ENCODE results near the gene KCTD15. TPM values are rescaled to one million over a fixed set of nuclear protein-coding genes. Genes with fewer than 3 reads are reported as not detected.

KCTD15 gene
- total and polyA plus RNA-seq, 2 donors: 3.4 to 6.2 TPM

GRCh38 chr19:33752945-33753344 lies 43.7 kb upstream of the KCTD15 start:
- no peak for DNase-seq (ENCODE audit: low read depth in 6 of 9, low spot score in 9 of 9)
- Histone ChIP-seq H3K27ac (ENCODE audit: low read depth in 1 of 2, low read length in 1 of 2) (no peak overlapping the region), H3K4me1 (ENCODE audit: control insufficient read depth in 2 of 2, insufficient read depth in 2 of 2, low read length in 2 of 2) (no peaks in the 10 kb centered on the region), H3K4me3 (ENCODE audit: low read length in 2 of 2) (no peak overlapping the region), H3K27me3 (ENCODE audit: control insufficient read depth in 2 of 2, insufficient read depth in 1 of 2, low read length in 1 of 2) (no peaks in the 10 kb centered on the region), H3K36me3 (ENCODE audit: control insufficient read depth in 2 of 2, insufficient read depth in 2 of 2, low read length in 1 of 2) (no peaks in the 10 kb centered on the region), H3K9me3 (ENCODE audit: control insufficient read depth in 2 of 2, insufficient read depth in 1 of 2, low read length in 1 of 2) (no peaks in the 10 kb centered on the region)
- 89% methylated on average over 6 of the region's 6 CpGs for WGBS

- H3K27me3 ChIP-seq (ENCODE audit: control insufficient read depth in 2 of 2, insufficient read depth in 1 of 2, low read length in 1 of 2): no peaks in the 10 kb centered on the region
- DNase-seq (ENCODE audit: low read depth in 6 of 9, low spot score in 9 of 9): no peak
- H3K4me3 ChIP-seq (ENCODE audit: low read length in 2 of 2): no peak overlapping the region
- 83% methylated on average over 7 of the region's 7 CpGs for WGBS
- H3K4me1 ChIP-seq (ENCODE audit: control insufficient read depth in 2 of 2, insufficient read depth in 2 of 2, low read length in 2 of 2): no peaks in the 10 kb centered on the region
- no peak overlapping the region for H3K27ac ChIP-seq (ENCODE audit: low read depth in 1 of 2, low read length in 1 of 2)
- no peaks in the 10 kb centered on the region for H3K36me3 ChIP-seq (ENCODE audit: control insufficient read depth in 2 of 2, insufficient read depth in 2 of 2, low read length in 1 of 2)
- no peaks in the 10 kb centered on the region for H3K9me3 ChIP-seq (ENCODE audit: control insufficient read depth in 2 of 2, insufficient read depth in 1 of 2, low read length in 1 of 2)
Measured at GRCh38 chr19:33754361-33754760, 42.3 kb upstream of the KCTD15 start.

- Histone ChIP-seq H3K27ac (ENCODE audit: low read depth in 1 of 2, low read length in 1 of 2) (no peak overlapping the region), H3K9me3 (ENCODE audit: control insufficient read depth in 2 of 2, insufficient read depth in 1 of 2, low read length in 1 of 2) (no peaks in the 10 kb centered on the region), H3K36me3 (ENCODE audit: control insufficient read depth in 2 of 2, insufficient read depth in 2 of 2, low read length in 1 of 2) (no peaks in the 10 kb centered on the region), H3K4me1 (ENCODE audit: control insufficient read depth in 2 of 2, insufficient read depth in 2 of 2, low read length in 2 of 2) (no peaks in the 10 kb centered on the region), H3K4me3 (ENCODE audit: low read length in 2 of 2) (no peak overlapping the region), H3K27me3 (ENCODE audit: control insufficient read depth in 2 of 2, insufficient read depth in 1 of 2, low read length in 1 of 2) (no peaks in the 10 kb centered on the region)
- 80% methylated on average over 26 of the region's 26 CpGs for WGBS
- no peak for DNase-seq (ENCODE audit: low read depth in 6 of 9, low spot score in 9 of 9)
Measured at GRCh38 chr19:33755099-33756035, 41.3 kb upstream of the KCTD15 start.

GRCh38 chr19:33756177-33756576 lies 40.5 kb upstream of the KCTD15 start:
- WGBS: 93% methylated on average over 11 of the region's 11 CpGs
- H3K4me3 ChIP-seq (ENCODE audit: low read length in 2 of 2): no peak overlapping the region

GRCh38 chr19:33758541-33759013 lies 38.1 kb upstream of the KCTD15 start:
- H3K9me3 ChIP-seq (ENCODE audit: control insufficient read depth in 2 of 2, insufficient read depth in 1 of 2, low read length in 1 of 2): no peaks in the 10 kb centered on the region
- no peaks in the 10 kb centered on the region for H3K36me3 ChIP-seq (ENCODE audit: control insufficient read depth in 2 of 2, insufficient read depth in 2 of 2, low read length in 1 of 2)
- no peaks in the 10 kb centered on the region for H3K27me3 ChIP-seq (ENCODE audit: control insufficient read depth in 2 of 2, insufficient read depth in 1 of 2, low read length in 1 of 2)
- H3K4me3 ChIP-seq (ENCODE audit: low read length in 2 of 2): no peak overlapping the region
- WGBS: 43% methylated on average over 12 of the region's 12 CpGs
- H3K4me1 ChIP-seq (ENCODE audit: control insufficient read depth in 2 of 2, insufficient read depth in 2 of 2, low read length in 2 of 2): no peaks in the 10 kb centered on the region
- H3K27ac ChIP-seq (ENCODE audit: low read depth in 1 of 2, low read length in 1 of 2): no peak overlapping the region
- no peak for DNase-seq (ENCODE audit: low read depth in 6 of 9, low spot score in 9 of 9)

More at GRCh38 chr19:33756177-33756576, 40.5 kb upstream of the KCTD15 start:
- no peak for DNase-seq (ENCODE audit: low read depth in 6 of 9, low spot score in 9 of 9)
- H3K27me3 ChIP-seq (ENCODE audit: control insufficient read depth in 2 of 2, insufficient read depth in 1 of 2, low read length in 1 of 2): no peaks in the 10 kb centered on the region
- H3K27ac ChIP-seq (ENCODE audit: low read depth in 1 of 2, low read length in 1 of 2): no peak overlapping the region
- no peaks in the 10 kb centered on the region for H3K9me3 ChIP-seq (ENCODE audit: control insufficient read depth in 2 of 2, insufficient read depth in 1 of 2, low read length in 1 of 2)
- H3K36me3 ChIP-seq (ENCODE audit: control insufficient read depth in 2 of 2, insufficient read depth in 2 of 2, low read length in 1 of 2): no peaks in the 10 kb centered on the region
- no peaks in the 10 kb centered on the region for H3K4me1 ChIP-seq (ENCODE audit: control insufficient read depth in 2 of 2, insufficient read depth in 2 of 2, low read length in 2 of 2)

GRCh38 chr19:33759356-33759755 lies 37.3 kb upstream of the KCTD15 start:
- DNase-seq (ENCODE audit: low read depth in 6 of 9, low spot score in 9 of 9): no peak

GRCh38 chr19:33763633-33764371 lies 32.9 kb upstream of the KCTD15 start:
- Histone ChIP-seq H3K27me3 (ENCODE audit: control insufficient read depth in 2 of 2, insufficient read depth in 1 of 2, low read length in 1 of 2) (no peaks in the 10 kb centered on the region), H3K4me3 (ENCODE audit: low read length in 2 of 2) (no peak overlapping the region), H3K36me3 (ENCODE audit: control insufficient read depth in 2 of 2, insufficient read depth in 2 of 2, low read length in 1 of 2) (no peaks in the 10 kb centered on the region), H3K27ac (ENCODE audit: low read depth in 1 of 2, low read length in 1 of 2) (no peak overlapping the region), H3K4me1 (ENCODE audit: control insufficient read depth in 2 of 2, insufficient read depth in 2 of 2, low read length in 2 of 2) (no peaks in the 10 kb centered on the region), H3K9me3 (ENCODE audit: control insufficient read depth in 2 of 2, insufficient read depth in 1 of 2, low read length in 1 of 2) (no peaks in the 10 kb centered on the region)
- no peak for DNase-seq (ENCODE audit: low read depth in 6 of 9, low spot score in 9 of 9)
- 93% methylated on average over 11 of the region's 11 CpGs for WGBS

More at GRCh38 chr19:33759356-33759755, 37.3 kb upstream of the KCTD15 start:
- H3K9me3 ChIP-seq (ENCODE audit: control insufficient read depth in 2 of 2, insufficient read depth in 1 of 2, low read length in 1 of 2): no peaks in the 10 kb centered on the region
- H3K27me3 ChIP-seq (ENCODE audit: control insufficient read depth in 2 of 2, insufficient read depth in 1 of 2, low read length in 1 of 2): no peaks in the 10 kb centered on the region
- no peak overlapping the region for H3K4me3 ChIP-seq (ENCODE audit: low read length in 2 of 2)
- no peak overlapping the region for H3K27ac ChIP-seq (ENCODE audit: low read depth in 1 of 2, low read length in 1 of 2)
- H3K4me1 ChIP-seq (ENCODE audit: control insufficient read depth in 2 of 2, insufficient read depth in 2 of 2, low read length in 2 of 2): no peaks in the 10 kb centered on the region
- no peaks in the 10 kb centered on the region for H3K36me3 ChIP-seq (ENCODE audit: control insufficient read depth in 2 of 2, insufficient read depth in 2 of 2, low read length in 1 of 2)
- 98% methylated on average over 7 of the region's 7 CpGs for whole genome bisulfite sequencing

- Histone ChIP-seq H3K27me3 (ENCODE audit: control insufficient read depth in 2 of 2, insufficient read depth in 1 of 2, low read length in 1 of 2) (no peaks in the 10 kb centered on the region), H3K4me3 (ENCODE audit: low read length in 2 of 2) (no peak overlapping the region), H3K27ac (ENCODE audit: low read depth in 1 of 2, low read length in 1 of 2) (no peak overlapping the region), H3K9me3 (ENCODE audit: control insufficient read depth in 2 of 2, insufficient read depth in 1 of 2, low read length in 1 of 2) (no peaks in the 10 kb centered on the region), H3K36me3 (ENCODE audit: control insufficient read depth in 2 of 2, insufficient read depth in 2 of 2, low read length in 1 of 2) (no peaks in the 10 kb centered on the region), H3K4me1 (ENCODE audit: control insufficient read depth in 2 of 2, insufficient read depth in 2 of 2, low read length in 2 of 2) (no peaks in the 10 kb centered on the region)
- DNase-seq (ENCODE audit: low read depth in 6 of 9, low spot score in 9 of 9): no peak
- WGBS: 88% methylated on average over 13 of the region's 13 CpGs
Measured at GRCh38 chr19:33766623-33767022, 30.0 kb upstream of the KCTD15 start.

- 46% methylated on average over 9 of the region's 9 CpGs for WGBS
- peak in 7 of 9 donors; percentile 5 to 52 (median 22) for DNase-seq (ENCODE audit: low read depth in 6 of 9, low spot score in 9 of 9)
- Histone ChIP-seq H3K36me3 (ENCODE audit: control insufficient read depth in 2 of 2, insufficient read depth in 2 of 2, low read length in 1 of 2) (no peaks in the 10 kb centered on the region), H3K4me1 (ENCODE audit: control insufficient read depth in 2 of 2, insufficient read depth in 2 of 2, low read length in 2 of 2) (no peaks in the 10 kb centered on the region), H3K27ac (ENCODE audit: low read depth in 1 of 2, low read length in 1 of 2) (no peak overlapping the region), H3K4me3 (ENCODE audit: low read length in 2 of 2) (no peak overlapping the region), H3K27me3 (ENCODE audit: control insufficient read depth in 2 of 2, insufficient read depth in 1 of 2, low read length in 1 of 2) (no peaks in the 10 kb centered on the region), H3K9me3 (ENCODE audit: control insufficient read depth in 2 of 2, insufficient read depth in 1 of 2, low read length in 1 of 2) (no peaks in the 10 kb centered on the region)
Measured at GRCh38 chr19:33767898-33768413, 28.7 kb upstream of the KCTD15 start.
